Head of caudate nucleus (tissue), 42 donors: ENCODE data around the gene ZNF483.
A peak's percentile ranks its signal among the peaks of the same experiment; 100 is the strongest.
"Not testable (repeated sequence)": the region's sequence is repeated elsewhere in the genome, so short reads cannot be mapped to it uniquely, and the experiment has no call there.

Experiments used
- DNase-seq, 42 donors: peaks; one replicate each; pipeline versions ENCODE4 v3.0.0 to v3.0.0-alpha.2; 2020 to 2021; ENCODE audit warnings: mixed read lengths in 7 of 42
- intact Hi-C: fragments of 100-400 bp; cut with DNase I; formaldehyde crosslinking; loops from one replicate; pipeline ENCODE4 v1.15.0; 2022

ZNF483 gene

DNA sequence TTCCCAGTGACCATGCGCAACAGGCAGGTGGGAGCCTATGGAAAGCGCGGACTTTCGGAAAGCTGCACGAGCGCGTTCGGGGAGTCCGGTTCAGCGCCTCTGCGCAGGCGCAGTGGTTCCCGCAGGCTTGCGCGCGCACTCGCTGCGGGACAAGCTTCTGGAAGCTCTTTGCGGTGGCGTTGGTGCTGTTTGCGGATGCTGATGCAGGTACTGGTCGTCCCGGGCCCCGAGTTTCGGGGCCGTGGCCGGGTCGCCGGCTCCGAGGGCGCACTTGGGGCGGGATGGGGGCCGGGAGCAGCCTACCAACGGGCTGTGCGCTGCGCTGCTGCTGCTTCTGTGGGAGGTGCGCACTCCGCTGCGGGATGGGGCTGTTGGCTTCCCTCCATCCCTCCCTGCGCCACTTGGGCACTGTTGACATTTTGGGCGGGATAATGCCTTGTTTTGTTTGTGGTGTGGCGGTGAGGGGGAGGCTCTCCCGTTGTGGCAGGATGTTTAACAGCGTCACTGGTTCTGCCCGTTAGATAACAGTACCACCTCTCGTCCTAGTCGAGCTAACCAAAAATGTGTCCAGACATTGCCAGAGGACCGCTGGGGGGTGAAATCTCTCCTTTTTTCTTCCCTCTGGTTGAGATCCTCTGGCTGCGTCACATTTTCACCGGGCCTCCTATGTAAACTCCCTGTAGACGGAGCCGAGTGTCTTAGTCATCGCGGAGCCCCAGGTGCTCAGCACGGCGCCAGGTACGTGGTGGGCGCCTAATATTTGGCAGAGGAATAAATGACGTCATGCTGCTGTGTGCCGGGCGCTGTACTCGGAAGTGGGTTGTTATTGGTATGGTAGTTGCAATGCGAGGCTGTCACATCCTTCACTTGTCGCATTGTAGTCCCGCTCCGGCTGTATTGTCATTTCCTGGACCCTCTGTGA, at the start of gene ZNF483:
Gene ZNF483 (plus strand): TSS at position 124 of the 922 bp plus-strand sequence. CDS start 2,217 bp downstream, outside the sequence.
- intact Hi-C loops = loop anchor here (5.0 to 10.0 kb wide), 2 partner anchors 43 to 111 kb away; partner anchors contain the start of gene ECPAS
- DNase-seq = peak; percentile 68 to 95 (median 88)

- intact Hi-C loops = no loop called here
- DNase-seq = no peak
Measured at GRCh38 chr9:111475195-111475594, 49.8 kb upstream of the ZNF483 start.

DNA sequence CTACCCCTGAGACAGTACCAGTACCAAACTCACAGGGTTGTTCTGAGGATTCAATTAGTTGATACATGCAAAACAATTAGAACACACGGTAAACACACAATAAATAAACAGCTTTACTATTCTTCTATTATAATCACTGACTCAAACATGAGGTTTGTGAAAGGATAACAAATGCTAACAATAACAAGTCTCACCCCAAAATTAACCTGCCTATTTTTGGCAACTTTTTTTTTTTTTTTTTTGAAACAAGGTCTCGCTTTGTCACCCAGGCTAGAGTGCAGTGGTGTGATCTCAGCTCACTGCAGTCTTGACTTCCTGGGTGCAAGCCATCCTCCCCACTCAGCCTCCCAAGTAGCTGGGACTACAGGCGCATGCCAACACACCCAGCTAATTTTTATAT, 47.3 kb upstream of the ZNF483 start:
- intact Hi-C loops = no loop called here

GRCh38 chr9:111481885-111482636, 42.9 kb upstream of the ZNF483 start:
- DNase-seq = peak in 1 of 42 donors; percentile 25
- intact Hi-C loops = loop anchor here (5.0 to 10.0 kb wide), 2 partner anchors 45 to 67 kb away; partner anchors contain the start of gene ZNF483

More for the DNA sequence above, 47.3 kb upstream of the ZNF483 start:
- DNase-seq = no peak

- DNase-seq = peak; percentile 53 to 91 (median 80)
- intact Hi-C loops = loop anchor here (5.0 to 10.0 kb wide), 2 partner anchors 44 to 68 kb away; partner anchors contain the start of gene ZNF483
Measured at GRCh38 chr9:111482694-111483438, 42.1 kb upstream of the ZNF483 start.

GRCh38 chr9:111483439-111483857, 41.5 kb upstream of the ZNF483 start:
- peak in 37 of 42 donors; percentile 15 to 72 (median 48) for DNase-seq
- intact Hi-C loops = loop anchor here (5.0 to 10.0 kb wide), 2 partner anchors 44 to 69 kb away; partner anchors contain the start of gene ZNF483

DNA sequence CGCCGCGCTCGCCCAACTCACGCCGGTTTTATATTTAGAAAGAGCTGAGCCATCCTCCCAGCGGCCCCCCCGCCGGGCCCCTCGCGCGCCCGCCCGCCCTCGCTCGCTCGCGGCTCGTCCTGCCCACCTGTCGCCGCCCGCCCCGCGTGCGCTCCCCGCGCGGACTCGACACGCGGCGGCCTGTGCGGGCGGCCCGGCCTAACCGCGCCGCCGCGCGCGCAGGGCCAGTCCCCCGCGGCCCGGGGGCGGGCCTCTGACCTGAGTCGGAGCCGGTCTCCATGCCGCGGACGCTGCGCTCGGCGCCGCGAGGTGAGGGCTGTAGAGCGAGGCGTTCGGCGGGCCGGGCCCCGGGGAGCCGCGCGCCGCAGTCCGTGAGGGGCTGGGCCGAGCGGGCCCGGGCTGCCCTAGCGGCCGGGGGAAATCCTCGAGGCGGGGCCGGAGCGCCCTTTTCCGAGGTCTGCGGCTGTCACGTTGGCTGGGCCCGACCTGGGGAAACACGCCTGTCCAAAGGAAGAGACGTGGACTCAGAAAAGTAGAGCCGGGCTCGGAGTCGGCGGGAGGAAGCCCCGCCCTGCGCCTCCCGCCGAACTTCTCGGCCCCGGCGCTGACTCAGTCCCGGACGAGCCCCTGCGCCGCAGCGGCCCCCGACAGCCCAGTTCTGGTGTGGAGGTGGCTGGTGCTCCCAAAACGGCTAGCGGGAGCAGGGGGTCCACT, 41.0 kb upstream of the ZNF483 start, which contains the start of gene ECPAS:
Gene ECPAS (minus strand): TSS at position 526 of the 714 bp plus-strand sequence. CDS start 11,465 bp downstream, outside the sequence.
- DNase-seq = peak in 40 of 42 donors; percentile 39 to 83 (median 67)
- intact Hi-C loops = loop anchor here (5.0 to 10.0 kb wide), 2 partner anchors 43 to 69 kb away; partner anchors contain the start of gene ZNF483

- intact Hi-C loops = loop anchor here (5.0 to 10.0 kb wide), 2 partner anchors 43 to 70 kb away; partner anchors contain the start of gene ZNF483
- DNase-seq = no peak
Measured at GRCh38 chr9:111484572-111484894, 40.4 kb upstream of the ZNF483 start.

DNA sequence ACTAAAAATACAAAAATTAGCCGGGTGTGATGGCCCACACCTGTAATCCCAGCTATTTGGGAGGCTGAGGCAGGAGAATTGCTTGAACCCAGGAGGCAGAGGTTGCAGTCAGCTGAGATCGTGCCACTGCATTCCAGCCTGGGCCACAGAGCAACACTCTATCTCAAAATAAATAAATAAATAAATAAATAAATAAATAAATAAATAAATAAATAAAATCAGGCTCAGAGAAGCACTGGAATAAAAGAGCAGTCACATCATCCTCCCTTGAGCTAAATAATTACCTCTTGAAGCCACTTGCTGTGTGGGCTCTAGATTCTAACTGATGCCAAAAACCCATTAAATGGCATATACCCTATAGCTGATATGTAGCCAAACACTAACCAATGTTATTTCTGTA, 27.8 kb upstream of the ZNF483 start:
- intact Hi-C loops, DNase-seq: not testable (repeated sequence)

- intact Hi-C loops = no loop called here
- no peak for DNase-seq
Measured at GRCh38 chr9:111501005-111501562, 23.9 kb upstream of the ZNF483 start.

DNA sequence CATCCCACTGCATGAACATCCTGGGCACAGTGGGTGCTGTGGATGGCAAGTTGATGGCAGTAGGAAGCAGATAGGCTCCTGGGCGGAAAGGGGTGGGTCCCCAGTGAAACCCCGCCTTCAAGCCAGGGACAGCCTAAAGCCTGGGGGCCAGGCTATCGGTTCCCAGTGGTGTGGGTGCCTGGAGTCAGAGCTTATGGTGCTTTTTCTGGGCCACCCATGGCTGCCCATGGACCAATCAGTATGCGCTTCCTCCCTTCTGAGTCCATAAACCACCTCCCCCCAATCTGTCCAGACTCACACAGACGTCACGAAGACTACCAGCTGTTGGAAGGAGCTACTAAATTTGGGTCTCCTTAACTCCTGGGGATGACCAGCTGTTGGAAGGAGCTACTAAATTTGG, 23.3 kb upstream of the ZNF483 start:
- intact Hi-C loops = no loop called here
- no peak for DNase-seq

GRCh38 chr9:111502506-111502905, 22.5 kb upstream of the ZNF483 start:
- DNase-seq = no peak
- intact Hi-C loops = no loop called here

DNA sequence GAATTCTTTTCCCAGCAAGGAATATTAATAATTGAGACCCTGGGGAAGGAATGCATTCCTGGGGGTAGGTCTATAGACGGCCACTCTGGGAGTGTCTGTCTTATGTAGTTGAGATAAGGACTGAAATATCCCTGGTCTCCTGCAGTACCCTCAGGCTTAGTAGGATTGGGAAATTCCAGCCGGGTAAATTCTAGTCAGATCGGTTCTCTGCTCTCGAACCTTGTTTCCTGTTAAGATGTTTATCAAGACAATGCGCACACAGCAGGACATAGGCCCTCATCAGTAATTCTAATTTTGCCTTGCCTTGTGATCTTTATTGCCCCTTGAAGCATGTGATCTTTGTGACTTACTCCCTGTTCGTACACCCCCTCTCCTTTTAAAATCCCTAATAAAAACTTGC, 13.4 kb upstream of the ZNF483 start:
- intact Hi-C loops = not testable (repeated sequence)

DNA sequence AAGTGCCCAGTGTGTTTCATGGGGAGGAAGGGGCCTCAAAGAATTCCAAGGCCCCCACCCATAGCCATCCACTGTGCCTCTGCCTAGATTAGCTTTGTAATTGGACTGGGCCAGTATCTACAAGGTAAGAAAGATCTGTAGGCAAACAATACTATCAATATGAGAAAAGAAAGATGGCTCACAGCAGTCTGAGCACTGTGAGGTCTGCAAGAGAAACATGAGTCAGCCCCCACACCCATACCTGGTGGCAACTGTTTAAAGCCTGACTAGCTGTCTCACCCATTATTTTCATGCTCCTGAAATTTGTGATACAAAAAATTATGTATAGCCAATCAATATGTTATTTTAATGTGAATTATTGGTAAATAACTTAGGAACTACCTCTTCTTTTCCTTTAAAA, 10.0 kb upstream of the ZNF483 start:
- intact Hi-C loops = no loop called here

More for the DNA sequence above, 13.4 kb upstream of the ZNF483 start:
- not testable (repeated sequence) for DNase-seq

DNA sequence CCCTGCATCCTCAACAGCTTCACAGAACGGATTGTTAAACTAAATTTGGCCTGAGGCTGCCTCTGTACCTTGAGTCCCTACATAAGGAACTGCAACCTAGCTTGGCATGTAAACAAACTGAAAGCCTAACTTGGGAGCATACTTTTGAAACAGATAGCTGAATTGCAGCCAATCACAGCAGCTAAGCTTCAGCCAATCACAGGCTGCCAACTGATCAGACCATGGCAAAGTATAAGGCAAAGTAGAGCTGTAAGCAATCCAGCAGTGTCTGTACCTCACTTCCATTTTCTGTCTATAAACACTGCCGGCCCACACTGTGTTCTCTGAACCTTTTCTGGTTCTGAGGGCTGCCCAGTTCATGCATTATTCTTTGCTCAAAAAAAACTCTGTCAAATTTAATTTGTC, 8.9 kb upstream of the ZNF483 start:
- intact Hi-C loops = no loop called here
- no peak for DNase-seq

More for the DNA sequence above, 10.0 kb upstream of the ZNF483 start:
- no peak for DNase-seq

DNA sequence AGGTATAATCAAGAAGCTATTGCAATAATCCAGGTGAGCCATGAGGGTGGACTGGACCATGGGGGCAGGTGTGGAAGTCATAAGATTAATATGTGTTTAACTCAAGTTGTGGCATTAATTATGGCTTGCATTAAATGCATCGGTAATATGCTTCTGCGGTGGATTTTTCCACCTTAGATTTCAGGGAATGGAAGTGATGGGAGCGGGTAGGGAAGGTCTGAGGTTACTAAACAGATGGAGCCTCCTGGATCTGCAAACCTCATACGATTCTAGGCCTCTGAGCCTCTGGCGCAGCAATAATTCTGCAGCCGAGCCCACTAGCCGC, 286 bp upstream of the ZNF483 start:
- no peak for DNase-seq
- intact Hi-C loops = loop anchor here (5.0 to 10.0 kb wide), 2 partner anchors 42 to 110 kb away; partner anchors contain the start of gene ECPAS

DNA sequence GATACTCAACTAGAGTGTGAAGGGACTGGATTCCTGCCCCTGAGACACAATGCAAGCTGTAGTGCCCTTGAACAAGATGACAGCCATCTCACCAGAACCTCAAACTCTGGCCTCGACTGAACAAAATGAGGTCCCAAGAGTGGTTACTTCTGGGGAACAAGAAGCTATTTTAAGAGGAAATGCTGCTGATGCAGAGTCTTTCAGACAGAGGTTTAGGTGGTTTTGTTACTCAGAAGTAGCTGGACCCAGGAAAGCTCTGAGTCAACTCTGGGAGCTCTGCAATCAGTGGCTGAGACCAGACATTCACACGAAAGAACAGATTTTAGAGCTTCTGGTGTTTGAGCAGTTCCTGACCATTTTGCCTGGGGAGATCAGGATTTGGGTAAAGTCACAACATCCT, 2.4 kb downstream of the ZNF483 start:
- intact Hi-C loops = loop anchor here (5.0 to 10.0 kb wide), 2 partner anchors 45 to 113 kb away; partner anchors contain the start of gene ECPAS
- no peak for DNase-seq
